EH (cell line): ENCODE data around the gene ZGLP1.
A peak's percentile ranks its signal among the peaks of the same experiment; 100 is the strongest.

Experiments
- DNase-seq: peaks from one replicate; pipeline ENCODE4 v3.0.0-alpha.2; 2015; ENCODE audit warnings: low read depth

The ZGLP1 gene

GRCh38 chr19:10277795-10278589 is 31.6 kb downstream of the ZGLP1 start:
- DNase-seq, result no peak

- DNase-seq, result no peak
These were observed 35.0 kb downstream of the ZGLP1 start for GRCh38 chr19:10274589-10274988.

- DNase-seq, result peak; percentile 48
These were observed 38.0 kb downstream of the ZGLP1 start for GRCh38 chr19:10271543-10272086.

- peak; percentile 85 for DNase-seq
These were observed 38.8 kb downstream of the ZGLP1 start, which contains the start of gene ICAM1 for GRCh38 chr19:10270616-10271394. Gene ICAM1, plus strand, starts transcription at chr19:10271120. Its CDS starts 40 bp downstream, at chr19:10271160.

- DNase-seq, result peak; percentile 53
These were observed 39.4 kb downstream of the ZGLP1 start for GRCh38 chr19:10270180-10270615.

- DNase-seq, result peak; percentile 76
These were observed 40.1 kb downstream of the ZGLP1 start for GRCh38 chr19:10269333-10270179.

- no peak for DNase-seq
These were observed 41.5 kb downstream of the ZGLP1 start for GRCh38 chr19:10268071-10268470.

GRCh38 chr19:10266706-10267105 is 42.9 kb downstream of the ZGLP1 start:
- DNase-seq, result no peak

GRCh38 chr19:10262771-10263170 is 46.8 kb downstream of the ZGLP1 start:
- DNase-seq, result peak; percentile 70

GRCh38 chr19:10260141-10260584 is 49.5 kb downstream of the ZGLP1 start:
- no peak for DNase-seq

- DNase-seq, result peak; percentile 84
These were observed 50.3 kb downstream of the ZGLP1 start for GRCh38 chr19:10259162-10259905.

- DNase-seq, result no peak
These were observed 51.4 kb downstream of the ZGLP1 start for GRCh38 chr19:10258080-10258710.

- DNase-seq, result no peak
These were observed 52.5 kb downstream of the ZGLP1 start for GRCh38 chr19:10256970-10257615.

GRCh38 chr19:10256551-10256950 is 53.1 kb downstream of the ZGLP1 start:
- DNase-seq, result no peak

- no peak for DNase-seq
These were observed 54.3 kb downstream of the ZGLP1 start for GRCh38 chr19:10255358-10255757.
